D341Med (cell line): ENCODE data around the gene SPTLC3.
"Not testable (repeated sequence)": the region's sequence is repeated elsewhere in the genome, so short reads cannot be mapped to it uniquely, and the experiment has no call there.

Experiments used
- DNase-seq: peaks from one replicate; pipeline ENCODE4 v3.0.0; 2012; ENCODE audit warnings: low spot score

SPTLC3 gene

DNA sequence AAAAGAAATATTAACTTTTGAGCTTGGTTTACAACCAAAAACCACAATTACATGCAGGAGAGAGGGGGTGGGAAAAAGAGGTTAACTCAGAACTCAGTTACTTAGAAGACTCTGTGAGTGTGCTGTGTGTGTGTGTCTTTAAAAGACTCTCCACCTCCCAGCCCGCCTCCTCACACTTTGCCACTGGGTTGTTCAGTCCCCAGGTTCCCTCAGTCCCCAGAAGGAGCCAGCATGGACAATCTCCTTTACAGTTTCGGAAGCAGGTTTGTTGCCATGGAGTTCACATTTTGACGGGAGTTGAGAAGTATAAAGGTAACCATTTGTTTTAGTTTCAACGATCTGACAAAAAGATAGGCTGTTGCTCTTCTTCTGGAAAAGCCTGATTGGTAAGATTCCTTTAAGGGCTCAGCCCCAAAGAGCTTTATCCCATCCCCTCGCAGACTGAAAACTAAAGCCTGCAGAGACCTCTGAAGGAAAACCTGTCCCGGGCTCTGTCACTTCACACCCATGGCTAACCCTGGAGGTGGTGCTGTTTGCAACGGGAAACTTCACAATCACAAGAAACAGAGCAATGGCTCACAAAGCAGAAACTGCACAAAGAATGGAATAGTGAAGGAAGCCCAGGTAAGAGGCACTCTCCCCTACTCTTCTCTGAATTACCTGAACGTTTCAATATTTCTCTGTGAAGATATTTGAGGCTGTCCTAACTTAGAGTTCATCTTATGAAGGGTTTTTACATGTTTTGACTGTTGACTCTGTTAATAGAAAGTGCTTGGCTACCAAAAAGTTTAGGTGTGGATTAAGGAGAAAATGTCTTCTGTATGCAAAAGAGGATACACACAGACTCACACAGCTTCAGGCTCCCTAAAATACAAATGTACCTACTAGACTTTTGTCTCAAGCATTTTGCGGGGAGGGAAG is at the start of gene SPTLC3:
Gene SPTLC3, plus strand, starts transcription at position 212 of the 921 bp plus-strand sequence. Its CDS starts 296 bp downstream, at position 508.
- no peak for DNase-seq

DNA sequence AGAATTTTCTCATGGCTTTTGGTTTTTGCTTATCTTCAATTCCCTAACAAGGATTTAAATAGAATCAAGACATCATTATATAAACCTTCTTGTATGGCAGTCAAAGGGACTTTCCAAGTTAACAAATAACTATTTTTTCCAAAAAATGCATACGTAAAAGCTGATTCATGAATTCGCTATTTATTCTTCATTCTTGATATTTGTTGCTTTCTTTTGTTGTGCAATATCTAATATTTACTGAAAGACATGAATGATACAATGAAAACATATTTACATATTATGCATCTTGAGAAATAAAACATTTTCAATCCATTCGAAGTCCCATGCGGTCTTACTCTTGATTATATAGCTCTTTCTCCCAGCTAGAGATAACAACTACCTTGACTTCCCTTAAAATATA is 47.0 kb upstream of the SPTLC3 start:
- DNase-seq, result no peak

DNA sequence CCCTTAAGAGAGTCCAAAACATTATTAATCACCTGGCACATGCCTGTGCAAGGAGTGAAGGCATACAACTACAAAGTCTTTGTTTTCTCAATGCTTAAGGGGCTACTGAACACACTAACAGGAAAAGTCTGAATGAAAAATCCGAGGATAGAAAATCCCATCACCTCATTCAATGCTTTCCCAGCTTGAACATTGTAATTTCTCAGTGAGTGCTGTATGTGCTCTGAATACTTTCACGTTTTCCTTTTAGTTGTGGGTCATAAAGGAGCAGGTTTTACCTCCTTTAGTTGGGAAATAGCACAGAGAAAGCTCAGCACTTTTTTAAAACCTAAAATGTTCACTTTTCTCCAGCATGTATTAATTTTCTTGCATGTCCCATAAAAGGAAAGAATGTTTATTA is 45.9 kb upstream of the SPTLC3 start:
- no peak for DNase-seq

DNA sequence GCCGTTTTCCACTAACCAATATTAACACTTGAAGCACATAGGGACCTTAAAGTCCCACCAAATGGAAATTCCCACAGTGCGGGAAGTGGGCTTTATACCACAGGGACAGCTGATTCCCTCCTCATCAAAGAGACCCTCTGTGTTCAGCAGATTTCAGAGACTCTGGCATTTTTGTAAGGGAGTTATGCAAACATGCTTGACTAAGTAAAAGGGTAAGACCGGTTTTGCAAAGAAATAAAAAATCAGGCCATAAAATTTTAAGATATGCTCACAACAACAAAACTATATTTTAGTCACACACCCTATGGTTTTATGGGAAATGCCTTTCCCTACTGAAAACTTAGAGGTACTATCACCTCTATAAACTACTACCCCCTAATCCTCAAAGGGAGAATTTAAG is 45.4 kb upstream of the SPTLC3 start:
- no peak for DNase-seq

DNA sequence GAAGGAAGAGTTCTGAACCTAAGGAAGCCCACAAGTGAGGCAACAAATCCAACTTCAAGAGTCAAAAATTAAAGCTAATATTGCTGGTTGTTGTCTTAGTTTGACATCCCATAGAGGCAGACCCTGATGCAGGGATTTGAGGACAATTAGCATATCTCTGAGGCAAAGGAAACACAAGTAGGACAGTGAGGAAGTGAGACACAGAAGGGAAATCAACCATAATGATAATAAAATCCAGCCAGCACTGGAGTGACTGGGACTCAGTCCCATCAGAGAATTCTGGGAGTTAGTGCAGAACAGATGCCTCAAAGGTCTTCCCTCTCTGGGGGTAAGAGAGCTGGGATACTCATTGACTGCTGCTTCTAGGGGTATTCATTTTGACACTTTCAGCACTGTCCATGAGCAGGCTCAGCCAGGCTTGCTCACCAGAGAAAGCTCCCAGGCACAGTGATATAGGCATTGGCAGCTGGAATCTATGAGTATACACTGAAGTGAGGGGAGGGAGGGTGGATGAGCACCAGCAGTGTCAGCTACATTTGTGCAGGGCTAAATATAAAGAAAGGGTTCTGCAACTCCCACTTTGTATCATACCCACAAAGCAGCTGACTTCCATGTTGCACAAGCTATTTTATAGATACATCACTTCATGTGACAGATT is 43.4 kb upstream of the SPTLC3 start:
- no peak for DNase-seq

DNA sequence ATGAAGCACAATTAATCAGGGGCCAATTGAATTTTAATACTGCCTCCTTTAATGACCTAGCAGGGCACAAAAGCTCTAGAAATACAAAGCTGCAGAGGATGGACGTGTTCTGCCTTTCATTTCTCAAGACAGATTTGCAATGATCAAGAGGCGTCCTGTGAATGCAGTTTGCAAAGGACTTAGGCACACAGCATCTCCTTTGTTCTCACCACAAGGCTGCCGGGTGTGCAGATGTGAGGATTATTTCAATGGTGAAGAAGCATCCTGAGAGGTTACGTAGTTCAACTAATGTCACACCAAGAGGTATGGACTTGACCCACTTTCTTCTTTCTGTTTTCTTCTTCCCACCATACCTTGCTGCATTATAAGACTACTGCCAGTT is 42.9 kb upstream of the SPTLC3 start:
- DNase-seq, result no peak

DNA sequence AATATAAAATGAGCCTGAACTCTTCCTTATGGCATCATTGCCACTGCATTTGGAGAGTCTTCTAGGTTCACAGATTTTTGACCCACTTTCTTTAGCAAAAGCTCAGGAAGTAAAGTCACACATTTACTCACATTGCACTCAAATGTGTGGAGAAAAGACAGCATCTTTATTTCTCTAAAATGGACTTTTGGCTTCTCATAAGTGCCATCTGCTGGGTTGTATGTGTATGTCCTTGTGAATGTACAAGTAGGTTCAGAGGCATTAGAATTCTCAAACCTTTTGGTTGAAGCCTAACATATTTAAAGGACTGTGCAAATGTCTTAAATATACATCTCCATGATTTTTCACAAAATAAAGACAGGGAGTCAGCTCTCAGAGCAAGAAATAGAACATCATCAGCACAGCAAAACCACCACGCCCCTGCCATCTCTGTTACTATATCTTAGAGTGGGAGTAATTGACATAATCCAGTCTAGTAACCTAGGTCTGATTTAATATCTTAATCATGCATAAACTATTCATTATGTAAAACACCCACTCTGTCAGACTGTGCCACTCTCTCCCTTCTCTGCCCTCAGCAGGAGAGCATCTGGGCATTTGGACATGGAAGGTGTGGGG is 42.2 kb upstream of the SPTLC3 start:
- DNase-seq, result no peak

DNA sequence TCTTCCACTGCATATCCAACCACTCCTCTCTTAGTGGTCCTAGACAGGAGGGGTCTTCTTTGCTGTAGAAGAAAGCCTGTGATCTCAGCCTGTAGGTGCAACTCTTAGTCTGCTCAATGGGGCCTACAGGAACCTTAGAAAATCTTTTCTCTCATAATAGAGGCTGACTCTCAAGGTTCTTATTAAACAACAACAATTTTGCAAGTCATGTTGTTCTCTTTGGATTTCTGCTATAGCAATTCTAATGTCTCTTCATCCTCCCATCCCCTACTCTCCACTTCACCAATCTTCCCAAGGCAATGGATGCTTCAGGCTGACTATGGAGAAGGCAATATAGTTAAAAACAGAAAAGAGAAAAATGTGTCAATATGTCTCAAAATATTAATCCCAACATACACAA is 40.8 kb upstream of the SPTLC3 start:
- no peak for DNase-seq

DNA sequence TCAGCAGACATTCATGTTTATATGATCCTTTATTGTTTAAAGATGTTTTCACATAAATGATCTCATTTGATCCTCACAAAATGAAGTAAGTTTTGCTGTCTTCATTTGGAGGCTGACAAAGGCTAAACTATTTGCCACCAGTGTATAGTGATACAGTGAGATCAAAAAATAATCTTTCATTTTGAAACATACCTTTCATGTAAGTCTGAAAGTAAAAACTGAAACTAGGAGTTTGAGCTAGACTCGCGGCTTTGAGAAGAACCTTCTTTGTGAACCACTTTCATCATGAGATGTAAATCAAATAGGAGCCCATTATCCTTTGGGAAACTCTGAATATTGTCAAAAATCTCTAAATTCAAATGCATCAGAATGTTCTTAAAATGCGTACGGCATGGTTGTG is 40.3 kb upstream of the SPTLC3 start:
- DNase-seq, result no peak

DNA sequence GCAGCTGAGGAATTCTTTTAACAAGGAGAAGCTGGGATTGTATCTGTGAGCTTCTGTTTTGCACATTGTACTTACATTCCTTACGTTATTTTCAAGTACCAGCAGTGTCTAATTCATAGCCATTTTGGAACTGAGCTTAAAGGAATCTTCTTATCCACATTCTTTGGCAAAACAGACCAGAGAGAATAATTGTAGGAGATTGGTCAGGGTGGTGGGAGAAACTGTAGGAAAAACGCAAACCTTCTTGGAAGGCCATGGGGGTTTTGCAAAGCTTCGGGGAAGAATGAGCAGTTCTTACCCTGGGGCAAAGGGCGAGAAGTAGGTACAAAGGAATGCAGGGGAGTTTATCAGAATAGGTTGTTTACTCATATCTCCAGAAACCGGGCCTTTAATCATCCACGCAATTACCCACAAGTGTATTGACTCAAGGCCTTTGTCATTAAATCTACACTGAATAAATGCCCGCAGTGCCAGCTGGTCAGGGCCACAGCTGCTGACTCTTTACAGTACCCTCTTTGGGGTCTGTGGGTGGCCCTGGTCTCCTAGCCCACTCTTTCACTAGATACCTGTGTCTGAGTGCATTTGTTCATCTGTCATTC is 39.6 kb upstream of the SPTLC3 start:
- no peak for DNase-seq

DNA sequence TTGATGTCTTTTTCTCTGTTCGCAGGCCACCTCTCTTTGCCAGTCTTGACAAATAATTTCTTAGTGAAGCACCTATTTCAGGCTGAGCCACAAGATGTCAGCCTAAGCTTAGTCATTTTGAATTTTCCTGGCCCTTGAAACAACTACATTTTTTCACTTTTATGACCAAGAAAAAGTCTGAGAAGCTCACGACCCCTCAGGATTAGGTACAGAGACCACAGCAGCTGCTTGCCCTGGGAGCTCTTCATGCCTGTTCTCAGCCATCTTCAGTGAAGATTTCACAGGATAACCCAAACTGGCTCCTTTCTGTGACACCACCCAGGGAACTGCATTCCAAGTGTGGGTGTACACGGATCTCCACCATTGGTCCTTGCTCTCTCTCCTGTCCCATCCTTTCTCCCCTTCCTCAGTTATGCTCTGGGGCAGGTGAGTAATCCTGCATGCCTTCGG is 38.4 kb upstream of the SPTLC3 start:
- no peak for DNase-seq

DNA sequence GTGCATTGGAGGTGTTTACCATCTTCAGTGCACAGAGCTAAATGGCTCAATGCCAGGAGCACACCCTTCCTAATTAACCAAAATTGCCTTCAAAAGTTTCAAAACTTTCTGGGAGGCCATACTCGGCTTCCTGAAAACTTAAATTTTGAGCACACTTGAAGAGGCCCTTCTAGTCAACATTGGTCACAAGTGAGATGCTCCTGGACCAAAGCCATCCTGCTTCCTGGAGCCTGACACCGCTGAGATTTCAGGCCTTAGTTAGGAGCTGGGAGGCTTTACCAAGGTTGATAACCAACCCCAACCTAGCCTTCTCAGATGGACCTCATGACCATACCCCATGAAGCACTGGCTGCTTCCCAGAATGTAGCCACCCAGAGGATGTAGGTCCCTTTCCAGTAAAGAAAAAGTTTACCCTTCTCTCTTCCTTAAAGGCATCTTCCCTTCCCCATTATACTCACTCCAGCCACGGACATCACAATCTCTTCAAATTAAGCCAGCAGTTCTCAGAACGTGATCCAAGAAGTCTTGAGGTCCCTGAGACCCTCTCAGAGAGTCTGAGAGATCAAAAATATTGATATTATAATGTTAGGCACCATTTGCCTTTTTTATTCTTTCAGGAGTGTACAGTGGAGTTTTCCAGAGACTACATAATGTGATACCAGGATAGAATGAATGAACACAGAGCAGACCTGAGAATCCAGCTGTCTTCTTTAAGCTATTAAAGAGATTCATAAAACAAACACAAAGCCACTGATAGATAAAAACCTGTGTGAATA is 32.8 kb upstream of the SPTLC3 start:
- no peak for DNase-seq

DNA sequence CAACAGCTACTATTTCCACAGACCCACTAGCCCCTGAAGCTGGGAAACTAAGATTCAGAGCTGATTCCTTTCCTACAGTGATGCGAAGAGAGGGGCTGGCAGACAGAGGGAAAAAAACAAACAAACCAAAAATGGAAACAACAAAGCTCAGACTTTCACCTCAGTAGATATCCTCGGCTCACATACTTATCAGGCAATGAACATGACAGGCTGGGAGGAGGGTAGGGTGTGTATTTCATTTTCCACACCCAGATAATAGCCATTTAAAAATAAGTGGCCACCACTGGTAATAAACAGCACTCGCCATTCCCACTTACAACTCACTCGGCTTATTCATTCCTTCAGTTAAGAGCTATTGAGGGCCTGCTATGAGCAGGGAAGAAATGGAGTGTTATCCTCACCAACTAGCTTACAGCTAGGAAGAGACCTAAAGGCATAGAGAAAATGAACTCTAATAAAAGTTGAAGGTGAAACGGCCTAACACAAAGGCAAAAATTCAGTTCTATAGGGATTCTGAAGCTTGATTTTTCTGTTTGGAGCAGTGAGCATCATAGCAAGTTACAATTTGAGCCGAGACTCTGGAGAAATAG is 32.0 kb upstream of the SPTLC3 start:
- no peak for DNase-seq

DNA sequence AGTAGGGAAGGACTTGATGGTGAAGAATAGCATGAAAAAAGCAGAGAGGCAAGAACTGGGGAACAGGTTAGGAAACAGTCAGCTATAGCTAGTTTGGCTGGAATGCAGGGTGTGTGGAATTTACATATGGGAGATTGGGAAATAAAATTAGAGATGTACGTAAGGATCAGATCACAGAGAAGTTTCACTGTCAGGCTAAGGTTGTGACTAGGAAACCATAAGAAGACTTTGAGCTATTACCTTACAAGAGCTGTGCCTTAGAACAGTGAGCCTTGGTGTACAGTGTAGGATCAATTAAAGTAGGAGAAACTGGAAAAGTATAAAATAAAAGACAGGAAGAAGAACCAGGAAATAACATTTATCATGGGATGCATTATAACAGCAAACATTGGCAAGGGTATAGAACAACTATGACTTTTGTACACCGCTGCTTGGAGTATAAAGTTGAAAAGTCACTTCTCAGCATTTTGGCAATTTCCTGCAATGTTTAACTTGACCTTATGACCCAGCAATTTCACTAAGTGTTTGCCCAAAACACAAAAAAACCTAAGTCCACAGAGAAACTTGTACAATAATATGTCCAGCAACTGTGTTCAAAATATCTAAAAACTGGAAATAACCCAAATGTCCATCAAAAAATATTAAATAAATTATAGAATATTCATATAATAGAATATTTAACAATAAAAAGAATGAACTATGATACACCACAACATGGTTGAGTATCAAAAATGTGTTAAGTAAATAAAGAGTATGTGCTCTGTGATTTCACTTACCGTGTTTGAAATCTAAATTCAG is 31.2 kb upstream of the SPTLC3 start:
- DNase-seq, result no peak

DNA sequence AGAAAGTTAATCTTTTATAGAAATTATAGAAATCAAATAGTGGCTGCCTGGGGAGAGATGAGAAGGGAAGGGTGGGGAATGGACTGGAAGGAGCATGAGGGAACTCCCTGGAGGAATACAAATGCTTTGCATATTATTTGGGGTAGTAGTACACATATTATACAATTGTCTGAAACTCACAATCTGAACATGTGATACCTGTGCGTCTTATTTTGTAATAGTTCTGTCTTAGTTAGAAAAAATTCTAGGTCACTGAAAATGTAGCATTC is 30.7 kb upstream of the SPTLC3 start:
- no peak for DNase-seq

DNA sequence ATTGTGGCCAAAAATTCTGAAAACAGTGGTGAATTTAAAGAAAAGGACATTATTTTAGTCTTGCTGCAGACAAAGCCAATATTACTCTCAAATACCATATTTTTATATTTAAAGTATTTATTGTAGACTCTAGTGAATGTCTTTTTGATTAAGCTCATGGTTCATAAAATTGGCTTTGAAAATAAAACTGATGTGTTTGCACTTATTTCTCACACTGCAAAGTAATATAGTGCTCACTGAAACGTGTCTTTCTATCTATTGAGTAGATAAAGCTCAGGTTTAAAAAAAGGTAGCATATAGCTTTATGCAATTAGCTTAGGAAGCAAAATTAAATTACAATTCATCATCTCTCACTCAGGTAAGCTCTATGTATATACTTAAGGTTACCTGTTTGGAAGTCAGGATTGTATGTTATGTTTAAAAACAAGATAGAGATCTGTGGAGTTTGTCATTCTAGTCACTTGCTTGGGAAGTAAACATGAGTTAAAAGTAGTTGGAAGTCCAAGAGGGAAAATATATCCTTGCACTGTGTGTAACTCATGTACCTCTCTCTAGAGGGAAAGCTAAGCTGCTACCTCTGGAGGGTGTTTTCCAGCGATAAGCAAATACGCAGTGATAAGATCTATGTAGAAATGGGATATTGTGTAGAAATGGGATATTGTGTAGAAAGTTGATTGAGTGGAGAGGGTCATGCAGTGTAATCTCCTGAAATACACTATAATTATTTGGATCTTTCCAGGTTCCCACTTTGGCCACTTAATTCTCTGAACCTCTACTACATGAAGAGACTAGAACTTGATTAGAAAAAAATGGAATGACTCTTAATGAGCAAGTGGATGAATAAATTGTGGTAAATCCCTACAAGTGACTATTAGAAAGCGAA is 29.9 kb upstream of the SPTLC3 start:
- no peak for DNase-seq

DNA sequence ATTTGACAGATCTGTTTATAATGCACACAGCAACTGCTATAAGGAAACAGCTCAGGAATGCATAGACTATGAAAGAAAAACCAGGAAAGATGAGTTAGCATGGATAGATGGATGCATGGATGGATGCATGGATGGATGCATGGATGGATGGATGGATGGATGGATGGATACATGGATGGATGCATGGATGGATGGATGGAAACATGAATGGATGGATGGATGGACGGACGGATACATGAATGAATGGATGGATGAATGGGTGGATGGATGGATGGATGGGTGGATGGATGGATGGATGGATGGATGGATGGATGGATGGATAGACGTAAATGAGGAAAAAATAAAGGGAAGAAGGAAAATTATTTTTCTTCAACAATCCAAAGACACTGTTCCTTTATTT is 29.1 kb upstream of the SPTLC3 start:
- DNase-seq, result not testable (repeated sequence)

DNA sequence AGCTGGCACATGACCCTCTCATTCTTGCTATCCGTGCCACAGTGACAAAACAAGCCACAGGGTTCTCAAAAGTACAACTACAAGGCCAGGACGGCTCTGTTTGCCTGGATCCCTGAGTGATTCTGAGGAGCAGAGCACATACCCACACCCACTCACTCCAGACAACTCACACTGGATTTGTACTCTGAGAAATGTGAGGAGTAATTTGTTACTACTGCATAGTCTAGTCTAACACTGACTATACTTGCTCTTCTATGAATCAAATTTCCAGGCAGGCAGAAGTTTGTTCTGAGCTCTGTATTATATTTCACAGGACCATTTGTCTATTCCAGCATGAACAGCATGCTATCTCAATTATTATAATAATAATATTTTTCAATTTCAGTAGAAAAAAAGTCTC is 26.7 kb upstream of the SPTLC3 start:
- DNase-seq, result no peak

DNA sequence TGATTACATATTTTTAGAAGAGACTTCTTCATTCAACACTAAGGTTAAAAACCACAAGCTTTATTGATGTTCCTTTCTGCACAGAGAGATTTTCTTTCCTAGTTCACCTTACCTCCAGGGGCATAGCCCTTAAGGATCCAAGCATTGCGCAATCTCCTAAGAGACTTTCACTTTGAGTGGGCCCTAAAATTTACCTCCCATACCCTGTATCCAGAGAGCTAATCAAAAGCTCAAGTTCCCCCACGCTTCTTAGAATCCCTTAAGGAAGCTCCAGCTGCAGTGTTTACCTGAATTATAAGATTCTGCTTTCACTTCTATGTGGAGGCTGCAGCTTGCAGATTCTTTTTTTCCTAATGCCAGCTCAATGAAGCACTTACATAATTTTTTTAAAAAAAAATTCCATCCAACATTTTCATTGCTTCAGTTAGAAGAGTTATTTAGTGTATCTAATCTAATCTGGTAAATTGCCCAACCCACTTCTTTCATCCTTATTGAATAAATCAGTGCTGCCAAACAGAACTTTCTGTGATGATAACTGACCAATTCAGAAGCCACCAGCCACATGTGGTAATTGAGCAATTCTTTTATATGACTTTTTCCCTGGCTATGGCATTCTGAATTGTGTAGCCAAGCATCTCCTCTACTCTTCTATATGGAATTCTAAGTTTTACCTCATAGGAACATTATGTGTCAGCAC is 24.6 kb upstream of the SPTLC3 start:
- no peak for DNase-seq
